ENCODE data around the gene ME3.
"Not testable (repeated sequence)": the region's sequence is repeated elsewhere in the genome, so short reads cannot be mapped to it uniquely, and the experiment has no call there.

Gene ME3

GRCh38 chr11:86551288-86552092, 120.9 kb downstream of the ME3 start:
- DNase-seq = no peak

- no peak for DNase-seq
Measured at GRCh38 chr11:86550757-86551156, 121.7 kb downstream of the ME3 start.

- DNase-seq = no peak
Measured at GRCh38 chr11:86548271-86548917, 124.0 kb downstream of the ME3 start.

GRCh38 chr11:86547727-86548126, 124.7 kb downstream of the ME3 start:
- DNase-seq = no peak

GRCh38 chr11:86541299-86541698, 131.1 kb downstream of the ME3 start:
- not testable (repeated sequence) for DNase-seq

- DNase-seq = no peak
Measured at GRCh38 chr11:86538223-86538548, 134.2 kb downstream of the ME3 start.

- DNase-seq = no peak
Measured at GRCh38 chr11:86537541-86538222, 134.7 kb downstream of the ME3 start.

GRCh38 chr11:86535773-86536172, 136.6 kb downstream of the ME3 start:
- no peak for DNase-seq

GRCh38 chr11:86524620-86525352, 147.6 kb downstream of the ME3 start:
- DNase-seq = no peak

- no peak for DNase-seq
Measured at GRCh38 chr11:86523738-86524619, 148.4 kb downstream of the ME3 start.

- DNase-seq = not testable (repeated sequence)
Measured at GRCh38 chr11:86522512-86522911, 149.9 kb downstream of the ME3 start.

GRCh38 chr11:86519064-86519911, 153.1 kb downstream of the ME3 start:
- DNase-seq = no peak

GRCh38 chr11:86518211-86518610, 154.2 kb downstream of the ME3 start:
- no peak for DNase-seq

GRCh38 chr11:86517557-86517956, 154.9 kb downstream of the ME3 start:
- no peak for DNase-seq

- no peak for DNase-seq
Measured at GRCh38 chr11:86515297-86516094, 156.9 kb downstream of the ME3 start.

- no peak for DNase-seq
Measured at GRCh38 chr11:86514453-86514852, 158.0 kb downstream of the ME3 start.

- no peak for DNase-seq
Measured at GRCh38 chr11:86513746-86514373, 158.6 kb downstream of the ME3 start.

GRCh38 chr11:86513138-86513537, 159.3 kb downstream of the ME3 start:
- no peak for DNase-seq

- no peak for DNase-seq
Measured at GRCh38 chr11:86511086-86511551, 161.3 kb downstream of the ME3 start.

GRCh38 chr11:86510674-86511073, 161.7 kb downstream of the ME3 start:
- no peak for DNase-seq

Measured in DMS153 (cell line).